H1 (cell line): ENCODE data around the gene ENPP4. TPM values are rescaled to one million over a fixed set of nuclear protein-coding genes. Genes with fewer than 3 reads are reported as not detected.

Experiments
- ASH2L ChIP-seq: fragments of 200-600, 300-600 bp; sonication (generic); IDR thresholded peaks from one replicate; pipeline ENCODE4 v1.7.1; 2017; ENCODE audit warnings: low read length
- SUZ12 ChIP-seq: fragments of 200-600 bp; sonication (generic); IDR thresholded peaks from 2 replicates; pipeline ENCODE4 v1.6.1; 2012; ENCODE audit warnings: mild to moderate bottlenecking, inconsistent platforms, low read length, moderate library complexity, mixed read lengths
- polyA plus RNA-seq, 7 experiments: library from polyadenylated mRNA; depleted of rRNA in 3 of 7; stranded (reverse) in 5 of 7; unstranded in 2 of 7; fragments of >200 nt in 5 of 7; fragments of 200-250 nt in 2 of 7; gene quantifications; 1 replicate in 5 of 7; 2 replicates in 1 of 7; 4 replicates in 1 of 7; pipeline versions ENCODE4 v1.2.1 to v1.2.3, GENCODE V29; 2011 to 2013; ENCODE audit warnings: missing spikeins in 2 of 7, mixed read lengths in 2 of 7
- total RNA-seq: library from RNA; stranded (reverse); fragmentation: NEBNext Ultra II Directional; extraction: Animal tissue kit (Norgen Biotek cat#: 25700); gene quantifications from 2 replicates; pipeline ENCODE4 v1.2.1, GENCODE V29; 2021
- TF ChIP-seq, protein P1 (sequence below): IDR thresholded peaks from 2 replicates; pipeline ENCODE4 v1.6.1; 2012; ENCODE audit warnings: low read length, inconsistent platforms

Gene ENPP4
- total and polyA plus RNA-seq, 2 of the 8 experiments (the other 6 are each of a cell fraction or from before 2014, with no cell fraction given) = 2.0 to 4.4 TPM

DNA sequence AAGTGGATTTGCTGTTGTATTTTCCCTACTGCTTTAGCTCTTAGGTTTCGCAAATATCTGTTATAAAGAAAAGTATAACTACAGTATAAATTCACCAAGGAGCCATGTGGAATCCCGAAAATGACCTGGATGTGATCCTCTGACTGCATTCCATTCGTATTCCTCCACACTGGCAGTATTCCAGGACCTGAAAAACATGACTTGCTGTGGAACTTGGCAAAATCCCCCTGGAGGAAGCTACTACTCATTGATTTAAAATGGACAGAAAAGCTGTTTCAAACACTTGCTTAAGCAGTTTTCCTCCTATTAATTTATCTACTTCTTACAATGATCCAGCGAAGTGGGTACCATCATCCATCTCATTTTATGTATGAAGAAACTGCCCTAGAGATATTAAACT, 54.3 kb downstream of the ENPP4 start (continued):
- TF ChIP-seq SUZ12 (no peak), ASH2L (no peak)
- TF ChIP-seq, protein P1, sequence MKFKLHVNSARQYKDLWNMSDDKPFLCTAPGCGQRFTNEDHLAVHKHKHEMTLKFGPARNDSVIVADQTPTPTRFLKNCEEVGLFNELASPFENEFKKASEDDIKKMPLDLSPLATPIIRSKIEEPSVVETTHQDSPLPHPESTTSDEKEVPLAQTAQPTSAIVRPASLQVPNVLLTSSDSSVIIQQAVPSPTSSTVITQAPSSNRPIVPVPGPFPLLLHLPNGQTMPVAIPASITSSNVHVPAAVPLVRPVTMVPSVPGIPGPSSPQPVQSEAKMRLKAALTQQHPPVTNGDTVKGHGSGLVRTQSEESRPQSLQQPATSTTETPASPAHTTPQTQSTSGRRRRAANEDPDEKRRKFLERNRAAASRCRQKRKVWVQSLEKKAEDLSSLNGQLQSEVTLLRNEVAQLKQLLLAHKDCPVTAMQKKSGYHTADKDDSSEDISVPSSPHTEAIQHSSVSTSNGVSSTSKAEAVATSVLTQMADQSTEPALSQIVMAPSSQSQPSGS = no peak
- TF ChIP-seq, all 59 proteins: peak for 0
